GM10266 (cell line): Measurements from ENCODE around the gene MPL.

ENCODE experiments used
- DNase-seq: peaks from one replicate; pipeline ENCODE4 v3.0.0; 2012; ENCODE audit errors: extremely low spot score
- TF ChIP-seq, protein P1 (sequence below): IDR thresholded peaks from 2 replicates; pipeline ENCODE4 v1.5.1; 2012; ENCODE audit warnings: mild to moderate bottlenecking, low read depth; ENCODE audit not compliant: control insufficient read depth, insufficient read depth; ENCODE audit errors: missing control alignments

The MPL gene

DNA sequence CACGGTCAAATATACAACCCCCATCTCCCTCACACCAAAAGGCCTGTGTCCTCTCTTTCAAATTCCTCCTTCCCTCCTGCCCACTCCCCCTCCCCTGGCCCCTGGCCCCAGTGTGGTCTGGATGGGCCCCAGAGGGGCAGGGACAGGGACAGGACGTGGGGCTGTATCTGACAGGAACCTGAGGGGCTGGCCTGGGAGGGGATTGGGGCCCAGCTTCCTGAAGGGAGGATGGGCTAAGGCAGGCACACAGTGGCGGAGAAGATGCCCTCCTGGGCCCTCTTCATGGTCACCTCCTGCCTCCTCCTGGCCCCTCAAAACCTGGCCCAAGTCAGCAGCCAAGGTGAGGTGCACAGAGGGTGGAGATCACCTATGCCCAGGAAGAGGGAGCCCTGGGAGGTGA lies at the start of gene MPL:
Gene MPL, plus strand, starts transcription at position 231 of the 400 bp plus-strand sequence. Its CDS starts 31 bp downstream, at position 262.
- DNase-seq: no peak
- TF ChIP-seq, protein P1, sequence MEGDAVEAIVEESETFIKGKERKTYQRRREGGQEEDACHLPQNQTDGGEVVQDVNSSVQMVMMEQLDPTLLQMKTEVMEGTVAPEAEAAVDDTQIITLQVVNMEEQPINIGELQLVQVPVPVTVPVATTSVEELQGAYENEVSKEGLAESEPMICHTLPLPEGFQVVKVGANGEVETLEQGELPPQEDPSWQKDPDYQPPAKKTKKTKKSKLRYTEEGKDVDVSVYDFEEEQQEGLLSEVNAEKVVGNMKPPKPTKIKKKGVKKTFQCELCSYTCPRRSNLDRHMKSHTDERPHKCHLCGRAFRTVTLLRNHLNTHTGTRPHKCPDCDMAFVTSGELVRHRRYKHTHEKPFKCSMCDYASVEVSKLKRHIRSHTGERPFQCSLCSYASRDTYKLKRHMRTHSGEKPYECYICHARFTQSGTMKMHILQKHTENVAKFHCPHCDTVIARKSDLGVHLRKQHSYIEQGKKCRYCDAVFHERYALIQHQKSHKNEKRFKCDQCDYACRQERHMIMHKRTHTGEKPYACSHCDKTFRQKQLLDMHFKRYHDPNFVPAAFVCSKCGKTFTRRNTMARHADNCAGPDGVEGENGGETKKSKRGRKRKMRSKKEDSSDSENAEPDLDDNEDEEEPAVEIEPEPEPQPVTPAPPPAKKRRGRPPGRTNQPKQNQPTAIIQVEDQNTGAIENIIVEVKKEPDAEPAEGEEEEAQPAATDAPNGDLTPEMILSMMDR: no peak

DNA sequence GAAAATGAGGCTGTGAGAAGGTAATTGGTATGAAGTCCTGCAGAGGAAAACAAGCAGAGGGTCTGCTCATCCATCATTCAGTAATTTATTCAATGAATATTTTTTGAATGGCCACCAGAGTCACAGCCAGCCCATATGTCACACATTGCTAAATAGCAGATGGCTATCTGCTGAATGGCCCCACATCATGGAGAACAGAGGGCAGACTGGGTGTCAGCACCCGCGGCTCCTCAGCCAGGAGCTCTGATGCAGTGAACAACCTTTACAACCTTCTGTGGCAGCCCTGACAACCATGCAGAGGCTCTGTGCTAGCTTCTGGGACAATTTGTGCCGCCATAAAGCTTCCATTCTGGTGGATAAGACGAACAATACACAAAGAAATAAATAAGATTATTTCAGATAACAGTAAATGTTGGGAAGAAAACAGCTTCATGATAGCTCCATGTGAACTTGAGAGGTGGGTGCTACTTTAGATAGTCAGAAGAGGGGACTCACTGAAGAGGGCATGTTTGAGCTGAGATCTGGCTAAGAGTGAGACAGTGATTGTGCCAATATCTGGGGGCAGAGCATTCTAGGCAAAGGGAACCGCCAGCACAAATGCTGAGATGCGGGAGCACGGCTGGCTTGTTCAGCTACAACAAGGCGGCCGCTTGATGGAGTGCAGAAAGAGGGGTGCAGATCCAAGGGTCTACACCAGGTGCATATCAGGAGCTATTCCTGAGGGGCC lies 49.4 kb upstream of the MPL start:
- TF ChIP-seq, protein P1: no peak
- no peak for DNase-seq

DNA sequence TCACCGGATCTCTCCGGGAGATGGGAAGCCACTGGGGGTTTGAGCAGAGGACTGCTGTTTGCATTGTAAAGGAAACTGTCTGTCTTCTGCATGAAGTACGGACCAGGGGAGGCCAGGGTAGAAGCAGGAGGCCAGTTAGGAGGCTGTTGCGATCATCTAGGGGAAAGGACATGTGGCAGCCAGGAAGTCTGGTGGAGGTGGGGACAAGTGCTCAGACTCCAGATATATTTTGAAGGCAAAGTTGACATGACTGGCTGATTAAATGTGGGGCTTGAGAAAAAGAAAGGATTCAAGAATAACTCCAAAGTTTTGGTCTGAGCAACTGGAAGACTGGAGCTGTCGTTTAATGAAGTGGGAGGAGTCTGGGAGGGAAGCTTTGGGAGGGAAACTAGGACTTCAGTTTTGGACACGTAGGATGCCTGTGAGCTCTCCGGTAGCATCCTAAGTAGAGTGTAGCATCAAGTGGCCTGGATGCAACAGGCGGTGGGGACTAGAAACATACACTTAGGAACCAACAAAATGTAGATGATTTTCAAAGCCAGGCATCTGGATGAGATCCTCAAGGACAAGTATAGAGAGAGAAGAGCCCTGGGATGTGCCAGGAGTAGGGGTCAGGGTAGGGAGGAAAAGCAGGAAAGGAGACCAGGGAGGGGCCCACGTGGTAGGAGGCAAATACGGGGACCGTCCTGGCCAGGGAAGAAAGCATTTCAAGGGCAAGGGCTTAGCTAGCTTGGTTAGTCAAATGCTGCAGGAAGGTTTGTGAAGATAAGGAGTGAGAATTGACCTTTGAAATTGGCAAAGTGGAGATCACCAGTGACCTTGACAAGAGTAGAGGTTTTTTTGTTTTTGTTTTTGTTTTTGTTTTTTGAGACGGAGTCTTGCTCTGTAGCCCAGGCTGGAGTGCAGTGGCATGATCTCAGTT lies 48.6 kb upstream of the MPL start:
- TF ChIP-seq, protein P1: no peak
- DNase-seq: no peak

DNA sequence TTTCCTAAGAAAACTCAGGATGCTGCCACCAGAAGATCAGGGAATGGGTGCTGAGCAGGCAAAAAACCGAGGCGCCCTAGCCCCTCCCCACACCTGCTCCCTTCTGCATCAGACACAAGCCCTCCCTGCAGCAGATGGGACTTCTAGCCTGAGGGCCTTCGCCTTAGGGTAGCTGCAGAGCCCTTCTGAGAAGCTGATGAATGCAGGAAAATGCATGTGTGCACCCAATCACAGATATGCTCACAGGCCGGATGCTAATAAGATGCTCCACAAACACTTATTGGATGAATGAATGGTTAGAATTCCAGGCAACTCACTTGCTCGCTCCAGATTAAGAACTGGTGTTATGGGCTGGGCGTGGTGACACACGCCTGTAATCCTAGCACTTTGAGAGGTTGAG lies 45.4 kb upstream of the MPL start:
- no peak for DNase-seq
- TF ChIP-seq, protein P1: no peak

DNA sequence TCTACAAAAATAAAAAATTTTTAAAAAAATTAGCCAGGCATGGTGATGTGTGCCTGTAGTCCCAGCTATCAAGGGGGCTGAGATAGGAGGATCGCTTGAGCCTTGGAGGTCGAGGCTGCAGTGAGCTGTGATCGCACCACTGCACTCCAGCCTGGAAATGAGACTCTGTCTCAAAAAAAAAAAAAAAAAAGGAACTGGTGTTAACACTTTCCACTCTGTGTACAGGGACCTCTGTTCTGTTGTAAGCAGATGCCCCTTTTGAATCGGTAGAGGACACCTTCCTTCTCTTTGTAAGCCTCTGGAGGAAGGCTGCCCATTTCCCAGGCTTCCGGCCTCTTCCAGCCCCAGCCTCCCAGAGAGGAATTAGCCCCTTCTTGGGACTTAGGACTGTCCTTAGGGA lies 44.9 kb upstream of the MPL start:
- TF ChIP-seq, protein P1: no peak
- DNase-seq: no peak

DNA sequence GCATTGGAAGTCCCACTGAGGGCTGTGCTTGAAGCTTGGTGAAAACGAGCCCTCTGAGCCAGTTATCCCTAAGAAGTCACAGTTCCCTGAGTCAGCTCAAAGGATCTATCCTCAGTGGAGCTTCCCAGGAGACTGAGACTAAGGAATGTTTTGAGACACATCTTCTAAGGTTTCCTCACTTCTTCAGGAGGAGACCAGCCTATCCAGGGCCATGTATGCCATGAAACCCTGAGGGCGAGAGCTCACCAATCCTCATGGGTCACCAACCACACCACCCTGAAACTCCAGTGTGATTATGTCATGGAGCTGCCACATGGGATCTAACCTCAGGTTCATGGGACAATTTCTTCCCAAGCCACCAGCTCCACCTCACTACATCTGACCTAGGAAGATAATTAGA lies 44.4 kb upstream of the MPL start:
- TF ChIP-seq, protein P1: no peak
- DNase-seq: no peak
